HG03280 (cell line): ENCODE data around the gene THOC2.
"Not testable (repeated sequence)": the region's sequence is repeated elsewhere in the genome, so short reads cannot be mapped to it uniquely, and the experiment has no call there.

Experiments
- ATAC-seq: cut with Tn5 transposase; IDR thresholded peaks from one replicate; pipeline ENCODE4 v1.9.1; 2021; ENCODE audit warnings: mild to moderate bottlenecking, moderate library complexity; ENCODE audit not compliant: unreplicated experiment

Gene THOC2

GRCh38 chrX:123738378-123738940, 5.6 kb upstream of the THOC2 start:
- no peak for ATAC-seq

- no peak for ATAC-seq
Observed at GRCh38 chrX:123736333-123736921, 3.6 kb upstream of the THOC2 start.

GRCh38 chrX:123735137-123735536, 2.3 kb upstream of the THOC2 start:
- not testable (repeated sequence) for ATAC-seq

- ATAC-seq, result not testable (repeated sequence)
Observed at GRCh38 chrX:123734079-123734478, 1.2 kb upstream of the THOC2 start.

- peak; percentile 9 for ATAC-seq
Observed at GRCh38 chrX:123731987-123732669, 724 bp downstream of the THOC2 start.

- no peak for ATAC-seq
Observed at GRCh38 chrX:123731258-123731986, 1.4 kb downstream of the THOC2 start.

- no peak for ATAC-seq
Observed at GRCh38 chrX:123728554-123728953, 4.3 kb downstream of the THOC2 start.

- ATAC-seq, result no peak
Observed at GRCh38 chrX:123728016-123728415, 4.8 kb downstream of the THOC2 start.

GRCh38 chrX:123722193-123722592, 10.7 kb downstream of the THOC2 start:
- ATAC-seq, result not testable (repeated sequence)

GRCh38 chrX:123720486-123720885, 12.4 kb downstream of the THOC2 start:
- no peak for ATAC-seq

GRCh38 chrX:123713841-123714240, 19.0 kb downstream of the THOC2 start:
- no peak for ATAC-seq

- no peak for ATAC-seq
Observed at GRCh38 chrX:123713434-123713833, 19.4 kb downstream of the THOC2 start.

GRCh38 chrX:123711201-123711600, 21.7 kb downstream of the THOC2 start:
- ATAC-seq, result not testable (repeated sequence)

- ATAC-seq, result no peak
Observed at GRCh38 chrX:123704781-123705180, 28.1 kb downstream of the THOC2 start.

GRCh38 chrX:123698979-123699520, 33.8 kb downstream of the THOC2 start:
- no peak for ATAC-seq

- ATAC-seq, result no peak
Observed at GRCh38 chrX:123696334-123696733, 36.5 kb downstream of the THOC2 start.

- no peak for ATAC-seq
Observed at GRCh38 chrX:123695242-123695641, 37.6 kb downstream of the THOC2 start.

- no peak for ATAC-seq
Observed at GRCh38 chrX:123691776-123692175, 41.1 kb downstream of the THOC2 start.

- no peak for ATAC-seq
Observed at GRCh38 chrX:123688524-123688923, 44.3 kb downstream of the THOC2 start.

- no peak for ATAC-seq
Observed at GRCh38 chrX:123685232-123685631, 47.6 kb downstream of the THOC2 start.

GRCh38 chrX:123682186-123682585, 50.7 kb downstream of the THOC2 start:
- no peak for ATAC-seq
